Esophagus mucosa (tissue), 1 donor: ENCODE data around the gene FRMD4B. TPM values are rescaled to one million over a fixed set of nuclear protein-coding genes. Genes with fewer than 3 reads are reported as not detected.
A peak's percentile ranks its signal among the peaks of the same experiment; 100 is the strongest.

Experiments
- ATAC-seq: fragments of 200-7000 bp; cut with Tn5 transposase; one replicate; pipeline ENCODE4 v1.9.1; 2020
- total RNA-seq: library from RNA; stranded (reverse); gene quantifications from one replicate; pipeline ENCODE4 v1.2.4, GENCODE V29; 2023
- donor health status: DM: yes; HTN: yes; CAD: no.

The FRMD4B gene
- total RNA-seq, 1 donor from 2014 or later: 35.1 TPM

- ATAC-seq: no peak
Observed at GRCh38 chr3:69166446-69166845, 219.4 kb downstream of the FRMD4B start.

DNA sequence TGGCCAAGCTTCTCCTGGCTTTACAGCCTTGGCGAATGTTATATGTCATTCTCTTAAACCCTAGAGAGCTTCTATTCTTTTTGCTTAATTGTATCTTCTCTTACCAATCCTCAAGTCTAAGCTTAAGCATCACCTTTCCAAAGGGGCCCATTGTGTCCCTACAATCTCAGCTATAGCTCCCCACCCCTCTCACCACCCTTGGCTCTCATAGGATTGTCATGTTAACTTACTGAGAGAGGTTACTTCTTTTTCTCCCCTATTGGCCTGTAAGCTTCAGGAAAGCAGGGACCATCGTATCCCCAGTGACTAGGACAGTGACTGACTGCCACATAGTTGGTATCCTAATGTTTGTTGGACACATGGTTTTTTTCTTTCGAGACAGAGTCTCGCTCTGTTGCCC, 220.1 kb downstream of the FRMD4B start:
- no peak for ATAC-seq

DNA sequence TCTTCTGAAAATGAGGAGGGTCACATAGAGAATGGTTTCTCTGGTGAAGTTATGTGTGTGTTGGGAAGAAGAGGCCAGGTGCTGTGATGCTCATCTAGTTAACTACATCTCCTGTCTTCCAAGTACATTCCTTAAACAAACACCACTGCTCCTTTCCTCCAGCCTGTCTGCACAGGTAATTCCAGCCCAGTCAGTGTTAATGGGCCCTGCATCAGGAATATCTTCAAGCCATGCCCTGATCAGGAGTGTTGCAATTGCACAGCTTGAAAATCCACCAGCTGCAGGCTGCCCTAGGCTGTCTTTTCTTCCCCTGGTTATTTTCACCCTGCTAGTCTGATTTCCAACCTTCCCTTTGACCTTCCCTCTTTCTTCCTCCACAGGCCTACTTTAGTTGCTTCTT, 221.6 kb downstream of the FRMD4B start:
- peak; percentile 56 for ATAC-seq

DNA sequence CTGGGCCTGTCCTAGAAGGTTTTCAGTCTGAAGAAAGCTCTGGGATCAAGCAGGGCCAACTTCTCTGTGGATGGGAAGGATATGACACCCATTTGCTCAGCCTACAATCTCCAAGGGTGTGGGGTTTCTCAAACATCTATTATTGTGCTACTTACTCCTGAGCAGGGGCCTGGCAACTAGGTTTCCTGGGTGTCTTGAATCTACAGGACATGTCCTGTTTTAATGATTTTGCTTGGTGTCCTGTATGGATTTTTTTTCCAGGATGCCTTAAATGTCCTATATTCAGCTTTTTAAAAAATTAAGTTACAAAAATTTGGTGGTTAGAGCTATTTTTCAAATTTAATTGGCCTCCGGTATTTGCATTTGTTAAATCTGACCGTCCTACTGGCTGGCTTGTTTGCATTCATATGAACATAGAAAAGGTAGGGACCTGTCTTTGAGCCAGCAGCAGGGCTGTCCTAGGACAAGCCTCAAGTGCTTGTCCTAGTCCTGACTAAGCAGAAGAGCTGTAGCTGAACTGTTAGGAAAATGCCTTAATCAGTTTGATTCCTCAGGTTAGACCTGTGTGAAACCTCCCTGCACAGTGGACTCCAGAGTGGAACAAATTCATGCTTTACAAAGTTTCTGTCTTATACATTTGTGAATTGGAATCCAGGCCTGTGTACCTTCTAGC, 223.4 kb downstream of the FRMD4B start:
- ATAC-seq: no peak

DNA sequence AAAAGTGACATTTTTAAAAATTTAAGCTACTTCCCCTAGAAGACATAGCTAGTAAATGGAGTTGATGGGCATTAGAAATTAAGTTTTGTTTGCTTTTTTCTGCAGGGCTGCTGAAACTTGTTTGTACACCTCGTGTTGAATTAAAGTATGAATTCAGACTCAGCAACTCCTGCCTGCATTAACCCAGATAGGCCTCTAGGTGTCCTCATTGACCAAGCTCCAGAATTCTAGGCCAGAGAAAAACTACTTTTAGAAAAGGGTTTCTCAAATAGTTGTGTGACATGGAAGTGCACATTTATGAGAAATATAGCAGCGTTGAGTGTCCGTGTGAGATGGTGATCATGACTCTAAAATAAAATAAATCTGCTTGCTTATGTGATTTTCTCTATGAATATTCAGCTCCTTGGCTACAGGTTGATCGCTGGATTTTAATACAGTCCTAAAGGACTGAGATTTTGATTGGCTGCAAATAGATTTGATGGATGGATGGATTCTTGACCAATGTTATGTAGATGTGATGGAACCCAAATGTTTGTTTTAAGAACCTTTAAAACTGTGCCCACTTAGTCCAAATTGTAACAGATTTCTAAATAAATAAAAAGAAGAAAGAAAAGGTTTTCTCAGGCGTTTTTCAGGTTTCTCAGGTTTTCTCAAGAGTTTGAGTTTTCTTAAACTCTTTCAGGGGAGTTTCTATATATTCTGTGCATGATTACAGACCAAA, 224.1 kb downstream of the FRMD4B start:
- peak; percentile 79 for ATAC-seq

DNA sequence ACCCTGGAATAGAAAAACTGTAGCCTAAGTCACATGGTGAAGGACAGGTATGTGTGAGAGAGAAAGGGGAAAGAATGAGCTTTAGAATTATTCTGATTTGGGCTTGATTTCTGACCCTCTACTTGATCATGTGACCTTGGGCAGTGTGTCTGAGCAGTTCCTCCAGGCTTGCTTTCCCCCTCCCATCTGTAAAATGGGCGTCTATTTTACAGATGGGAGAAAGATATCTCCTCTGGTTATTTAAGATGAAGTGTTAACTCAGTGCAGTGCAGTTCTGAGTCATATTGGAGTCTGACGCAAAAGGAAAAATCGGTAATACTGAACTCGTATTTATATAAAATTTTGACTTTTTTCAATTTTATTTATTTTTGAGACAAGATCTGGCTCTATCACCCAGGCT, 225.4 kb downstream of the FRMD4B start:
- no peak for ATAC-seq

DNA sequence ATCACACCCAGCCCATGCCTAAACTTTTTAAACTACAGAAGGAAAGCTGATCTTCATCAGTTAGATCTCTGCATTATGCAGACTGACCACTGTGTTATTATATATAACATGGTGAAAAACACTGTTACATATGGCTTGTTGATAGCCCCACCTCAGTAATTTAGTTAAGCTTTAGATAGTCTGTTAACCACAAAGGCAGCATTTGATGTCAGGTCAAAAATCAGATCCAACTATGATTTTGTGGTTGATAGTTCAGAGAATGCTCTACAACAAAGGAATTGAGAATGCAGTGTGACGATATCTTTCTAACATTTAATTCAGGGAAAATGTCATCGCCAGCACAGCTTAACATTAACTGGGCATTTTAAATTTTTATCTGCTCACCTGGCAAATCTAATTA, 225.8 kb downstream of the FRMD4B start:
- ATAC-seq: no peak

DNA sequence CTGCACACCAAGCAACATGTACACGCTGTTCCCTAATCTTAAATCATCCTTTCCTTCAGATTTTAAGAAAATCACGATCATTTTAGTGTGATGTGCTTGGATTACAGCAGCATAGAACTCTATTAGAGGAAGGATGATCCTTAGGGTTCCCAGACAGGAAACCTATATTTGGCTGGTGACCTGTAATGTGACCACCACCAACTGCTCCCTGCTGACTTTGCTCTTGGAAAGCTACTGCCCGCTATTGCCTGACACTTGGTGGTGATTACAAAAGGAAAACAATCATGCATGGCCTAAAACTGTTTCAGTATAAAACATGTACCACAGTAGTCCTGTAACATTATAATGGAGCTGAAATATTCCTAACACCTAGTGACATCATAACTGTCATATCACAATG, 236.3 kb downstream of the FRMD4B start:
- ATAC-seq: no peak

DNA sequence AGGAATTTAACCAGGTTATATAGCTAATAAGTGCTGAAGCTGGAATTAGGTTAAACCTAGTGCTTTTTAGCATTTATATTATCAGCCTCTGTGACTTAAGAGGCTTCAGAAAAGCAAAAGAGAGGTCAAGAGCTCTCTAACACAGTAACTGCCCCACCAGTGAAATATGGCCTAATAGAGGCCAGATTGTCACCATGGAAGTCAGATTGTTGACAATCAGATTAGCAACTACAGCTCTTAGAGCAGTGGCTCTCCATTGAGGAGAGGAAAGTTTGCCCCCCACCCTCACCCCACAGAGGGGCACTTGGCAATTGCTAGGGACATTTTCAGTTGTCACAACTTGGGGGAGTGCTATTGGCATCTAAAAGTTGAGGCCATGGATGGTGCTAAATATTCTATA, 240.2 kb downstream of the FRMD4B start:
- no peak for ATAC-seq

DNA sequence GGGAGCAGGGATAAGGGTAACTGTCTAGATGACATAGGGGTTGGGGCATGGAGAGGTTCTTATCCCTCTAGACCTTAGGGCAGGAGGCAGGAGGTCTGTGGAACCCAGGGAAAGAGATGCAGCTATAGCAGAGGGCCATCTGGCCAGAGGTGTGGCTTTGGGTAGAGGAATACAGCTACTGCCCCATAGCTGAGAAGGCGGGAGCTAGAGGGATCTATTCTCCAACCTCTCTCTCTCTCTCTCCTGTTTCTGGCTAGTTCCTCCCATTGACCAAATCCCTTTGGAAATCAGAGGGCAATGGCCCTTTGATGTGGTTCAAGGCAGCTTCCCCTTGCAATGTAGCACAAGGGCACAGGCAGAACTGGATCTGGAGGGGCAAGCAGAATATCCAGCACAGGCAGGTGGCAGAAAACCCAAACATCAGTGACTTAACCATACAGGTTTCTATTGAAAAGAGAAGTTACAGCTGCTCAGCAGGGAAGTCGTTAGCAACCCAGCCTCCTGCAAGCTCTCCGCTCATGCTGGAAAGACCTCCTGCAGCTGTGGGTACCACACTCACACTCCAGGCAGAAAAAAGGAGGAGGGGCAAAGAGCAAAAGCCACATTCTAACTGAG, 241.2 kb downstream of the FRMD4B start:
- no peak for ATAC-seq

DNA sequence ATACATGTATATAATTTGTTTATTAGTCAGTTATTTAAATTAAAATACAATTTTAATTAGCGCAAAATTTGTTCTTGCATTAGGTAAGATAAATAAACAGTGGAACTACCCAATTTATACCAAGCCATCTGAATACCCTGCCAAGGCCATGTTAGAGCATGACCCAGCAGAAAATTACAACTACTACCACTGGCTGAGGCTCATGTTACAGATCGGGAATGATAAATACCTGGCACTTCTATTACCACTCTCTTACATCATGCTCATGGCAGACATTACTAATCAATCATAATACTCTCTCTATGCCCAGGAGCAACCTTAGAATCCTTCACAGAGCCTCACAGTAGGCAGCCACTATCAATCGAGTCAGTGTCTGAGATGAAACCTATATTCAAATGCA, 242.3 kb downstream of the FRMD4B start:
- peak; percentile 75 for ATAC-seq

DNA sequence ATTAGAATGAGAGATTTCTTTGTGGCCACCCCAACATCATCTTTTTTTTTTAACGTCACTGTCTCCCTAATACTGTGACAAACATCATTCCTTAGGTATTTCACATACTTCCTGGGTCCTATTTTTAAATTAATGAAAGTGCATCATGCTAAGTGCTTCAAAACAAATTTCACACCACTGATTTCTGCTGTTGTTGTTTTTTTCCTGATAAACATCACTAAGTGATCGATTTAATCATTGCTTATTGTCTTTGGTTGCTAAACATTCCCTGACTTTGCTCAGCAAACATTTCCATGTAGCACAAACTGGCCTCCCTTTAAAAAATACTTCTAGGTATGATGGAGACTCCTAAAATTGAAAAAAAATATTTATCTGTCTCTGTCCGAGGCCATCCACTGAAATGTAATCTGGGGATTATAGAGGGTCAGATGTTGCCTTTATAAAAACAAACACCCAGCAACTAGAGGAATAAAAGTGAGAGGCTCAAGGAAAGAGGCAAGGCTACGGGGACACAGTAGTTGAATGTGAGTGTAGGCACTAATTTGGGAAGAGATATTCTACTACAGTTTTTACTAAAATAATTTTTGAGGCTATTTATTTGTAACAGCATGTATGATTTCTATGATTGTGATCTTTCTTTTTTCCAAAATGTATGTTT, 243.0 kb downstream of the FRMD4B start:
- no peak for ATAC-seq

GRCh38 chr3:69142090-69142489, 243.8 kb downstream of the FRMD4B start:
- no peak for ATAC-seq

DNA sequence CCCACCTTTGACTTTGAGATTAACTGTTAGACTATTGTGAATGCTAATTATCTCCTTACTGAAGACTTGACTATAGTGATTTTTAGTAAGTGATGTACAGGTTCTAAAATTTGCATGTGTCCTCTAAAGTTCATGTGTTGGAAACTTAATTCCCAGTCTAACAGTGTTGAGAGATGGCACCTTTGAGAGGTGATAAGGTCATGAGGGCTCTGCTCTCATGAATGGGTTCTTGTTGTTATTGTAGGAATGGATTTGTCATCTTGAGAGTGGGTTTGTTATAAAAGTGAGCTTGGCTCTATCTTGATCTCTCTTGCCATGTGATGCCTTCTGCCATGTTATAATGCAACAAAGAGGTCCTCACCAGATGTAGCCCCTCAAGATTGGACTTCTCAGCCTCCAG, 244.6 kb downstream of the FRMD4B start:
- no peak for ATAC-seq

GRCh38 chr3:69137412-69137811, 248.5 kb downstream of the FRMD4B start:
- no peak for ATAC-seq

DNA sequence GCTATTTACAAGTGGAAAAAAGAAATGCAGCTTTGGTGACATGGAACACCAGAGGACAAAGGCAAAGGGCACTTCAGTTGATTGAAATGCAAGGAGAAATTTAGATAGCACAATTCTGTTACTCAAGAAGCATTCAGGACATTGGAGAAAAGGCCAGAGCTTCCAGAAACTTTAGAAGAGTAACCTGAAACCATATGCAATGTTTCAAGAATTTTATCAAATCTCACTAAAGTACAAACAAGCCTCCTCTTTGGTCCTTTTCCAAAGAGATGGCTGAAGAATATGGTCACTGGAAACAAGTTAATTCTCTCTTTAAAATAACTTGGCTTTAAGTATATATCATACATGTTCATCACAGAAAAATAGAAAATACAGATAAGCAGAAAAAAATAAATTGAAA, 248.9 kb downstream of the FRMD4B start:
- ATAC-seq: no peak

GRCh38 chr3:69130689-69131088, 255.2 kb downstream of the FRMD4B start:
- ATAC-seq: no peak

DNA sequence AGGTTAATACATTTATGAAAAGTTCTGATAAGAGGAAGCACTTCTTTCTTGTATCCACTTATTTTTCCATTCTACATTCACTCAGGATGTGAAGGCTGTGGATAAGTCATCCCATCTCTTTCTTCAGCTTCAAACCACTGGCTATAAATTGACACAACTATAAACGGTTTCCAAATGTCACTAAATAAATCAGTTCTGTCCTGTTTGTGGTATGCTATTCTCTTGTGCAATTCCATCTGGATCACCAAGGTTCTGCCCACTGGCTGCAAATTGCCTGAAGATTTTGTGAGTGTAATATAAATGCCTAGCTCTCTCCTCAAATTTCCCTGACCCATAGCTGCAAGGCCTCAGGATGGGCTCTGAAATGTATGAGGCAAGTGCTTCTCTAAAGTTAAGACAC, 256.4 kb downstream of the FRMD4B start:
- no peak for ATAC-seq

- no peak for ATAC-seq
Observed at GRCh38 chr3:69128509-69128908, 257.4 kb downstream of the FRMD4B start.

DNA sequence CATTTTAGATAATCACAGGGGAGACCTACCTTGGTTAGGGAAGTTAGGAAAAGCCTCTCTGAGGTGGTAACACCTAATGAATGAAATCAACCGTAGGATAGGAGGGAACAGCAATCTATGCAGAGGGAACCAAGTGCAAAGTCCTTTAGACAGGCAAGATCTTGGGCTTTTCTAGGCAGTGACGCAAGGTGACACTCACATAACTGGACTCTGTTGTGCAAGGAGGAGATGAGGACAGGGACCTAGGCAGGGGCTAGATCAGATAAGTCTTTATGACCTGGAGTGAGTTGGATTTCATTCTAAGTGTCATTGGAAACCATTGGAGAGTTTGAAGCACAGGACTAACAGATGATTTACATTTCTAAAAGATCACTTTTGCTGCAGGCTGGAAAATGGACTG, 258.9 kb downstream of the FRMD4B start:
- no peak for ATAC-seq

DNA sequence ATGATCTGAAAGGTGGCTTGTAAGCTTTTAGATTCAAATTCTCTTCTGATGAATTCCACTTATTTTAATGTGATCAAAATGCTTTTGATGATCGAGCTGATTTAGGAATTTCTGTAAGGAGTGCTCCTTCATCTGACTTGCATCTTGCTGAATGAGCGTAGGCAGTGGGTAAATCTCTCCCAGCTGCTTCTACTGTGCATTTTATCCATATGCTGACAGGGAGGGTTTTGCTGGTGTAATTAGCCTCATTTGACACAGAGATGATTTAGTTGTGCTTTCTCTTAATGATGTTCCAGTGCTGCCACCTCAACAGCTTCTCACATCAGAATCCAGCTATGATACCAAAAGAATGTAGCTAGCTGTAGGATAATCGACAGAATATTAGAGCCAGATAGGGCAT, 259.7 kb downstream of the FRMD4B start:
- no peak for ATAC-seq

DNA sequence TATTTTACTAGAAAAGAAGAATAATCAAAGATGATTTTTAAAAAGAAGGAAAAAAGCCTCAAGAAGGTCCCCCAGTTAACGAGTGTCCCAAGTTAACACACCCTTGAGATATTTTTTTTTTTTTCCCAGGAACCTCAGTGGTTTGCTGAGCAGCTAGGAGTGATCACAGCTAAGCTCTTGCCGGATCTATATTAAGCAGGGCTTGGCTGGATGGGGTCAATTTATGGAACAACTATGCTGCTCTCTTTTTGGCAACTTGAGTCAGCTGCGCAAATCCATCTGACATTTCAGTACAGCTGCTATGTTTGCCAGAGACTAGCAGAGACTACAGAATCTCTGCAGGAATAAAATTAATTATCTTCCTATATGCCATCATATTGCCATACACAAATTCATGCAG, 263.5 kb downstream of the FRMD4B start, which contains the start of gene LMOD3:
LMOD3 (minus strand) TSS at position 193 of the 400 bp plus-strand sequence. CDS start 209 bp downstream, outside the sequence.
- ATAC-seq: no peak

DNA sequence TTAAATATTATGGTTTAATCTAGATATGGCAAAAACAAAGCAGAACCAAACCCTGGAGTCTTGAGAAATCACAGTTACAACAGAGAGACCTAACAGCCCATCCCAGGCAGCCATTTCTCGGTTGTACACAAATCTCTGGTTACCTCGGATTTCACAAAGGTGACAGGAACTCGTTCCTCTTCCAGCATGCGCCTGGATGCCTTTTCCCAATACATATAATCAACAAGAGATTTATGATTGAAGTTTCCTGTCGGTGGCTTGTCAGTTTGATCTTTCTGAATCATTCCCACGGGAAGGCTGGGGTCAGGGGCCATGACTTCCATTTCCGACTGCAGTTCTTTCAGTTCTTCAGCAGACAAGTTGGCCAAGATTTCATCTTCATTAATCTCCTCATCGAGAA, 263.9 kb downstream of the FRMD4B start:
- ATAC-seq: no peak
